Amygdala (tissue), 56 donors: Measurements from ENCODE around the gene TGFBRAP1.

Experiments
- DNase-seq, 56 donors: peaks; one replicate each; lab custom pipeline; 2025; lab: John Stamatoyannopoulos, UW

The TGFBRAP1 gene

DNA sequence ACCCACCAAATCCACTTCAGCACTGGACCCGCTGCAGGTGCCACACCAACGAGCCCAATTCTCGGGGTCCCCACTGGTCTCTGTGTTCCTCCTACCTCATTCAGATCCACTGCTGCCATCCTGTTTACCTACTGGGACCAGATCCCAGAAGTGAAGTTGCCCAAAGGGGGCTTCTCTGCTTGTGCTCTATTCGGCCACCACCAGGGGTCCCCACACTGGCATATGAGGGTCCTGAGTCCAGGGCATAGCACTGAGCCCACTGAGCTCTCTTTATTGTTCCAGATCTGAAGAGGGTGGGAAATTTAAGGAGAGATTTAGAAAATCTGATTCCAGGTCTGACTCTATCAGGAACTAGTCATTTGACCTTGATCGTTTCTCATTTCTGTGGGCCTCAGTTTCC, 85.6 kb downstream of the TGFBRAP1 start:
- DNase-seq = no peak

DNA sequence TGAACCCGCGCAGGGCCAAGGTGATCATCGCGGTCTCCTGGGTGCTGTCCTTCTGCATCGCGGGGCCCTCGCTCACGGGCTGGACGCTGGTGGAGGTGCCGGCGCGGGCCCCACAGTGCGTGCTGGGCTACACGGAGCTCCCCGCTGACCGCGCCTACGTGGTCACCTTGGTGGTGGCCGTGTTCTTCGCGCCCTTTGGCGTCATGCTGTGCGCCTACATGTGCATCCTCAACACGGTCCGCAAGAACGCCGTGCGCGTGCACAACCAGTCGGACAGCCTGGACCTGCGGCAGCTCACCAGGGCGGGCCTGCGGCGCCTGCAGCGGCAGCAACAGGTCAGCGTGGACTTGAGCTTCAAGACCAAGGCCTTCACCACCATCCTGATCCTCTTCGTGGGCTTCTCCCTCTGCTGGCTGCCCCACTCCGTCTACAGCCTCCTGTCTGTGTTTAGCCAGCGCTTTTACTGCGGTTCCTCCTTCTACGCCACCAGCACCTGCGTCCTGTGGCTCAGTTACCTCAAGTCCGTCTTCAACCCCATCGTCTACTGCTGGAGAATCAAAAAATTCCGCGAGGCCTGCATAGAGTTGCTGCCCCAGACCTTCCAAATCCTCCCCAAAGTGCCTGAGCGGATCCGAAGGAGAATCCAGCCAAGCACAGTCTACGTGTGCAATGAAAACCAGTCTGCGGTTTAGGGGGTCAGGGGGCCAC, 87.1 kb downstream of the TGFBRAP1 start:
- no peak for DNase-seq

DNA sequence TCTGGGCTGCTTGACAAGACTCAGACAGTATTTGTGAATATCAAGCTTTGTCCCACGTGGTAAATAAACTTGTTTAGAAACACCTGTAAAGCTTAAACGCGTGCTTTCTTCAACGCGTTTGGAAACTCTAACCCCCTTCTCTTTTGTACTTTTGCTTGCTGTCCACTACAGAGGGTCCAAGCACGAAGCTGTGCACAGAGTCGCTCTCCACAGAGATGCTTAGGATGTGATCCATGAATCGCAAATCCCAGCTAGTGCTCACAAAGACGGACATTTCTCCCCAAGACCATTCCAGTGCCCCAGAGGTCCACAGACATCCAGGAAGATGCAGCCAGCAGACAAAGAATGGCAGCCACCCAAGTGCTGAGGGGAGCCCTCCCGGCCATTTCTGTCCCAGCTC, 88.1 kb downstream of the TGFBRAP1 start, which contains the start of gene GPR45:
Gene GPR45 (plus strand): TSS at position 301 of the 400 bp plus-strand sequence. CDS start 116 bp downstream, outside the sequence.
- DNase-seq = no peak

DNA sequence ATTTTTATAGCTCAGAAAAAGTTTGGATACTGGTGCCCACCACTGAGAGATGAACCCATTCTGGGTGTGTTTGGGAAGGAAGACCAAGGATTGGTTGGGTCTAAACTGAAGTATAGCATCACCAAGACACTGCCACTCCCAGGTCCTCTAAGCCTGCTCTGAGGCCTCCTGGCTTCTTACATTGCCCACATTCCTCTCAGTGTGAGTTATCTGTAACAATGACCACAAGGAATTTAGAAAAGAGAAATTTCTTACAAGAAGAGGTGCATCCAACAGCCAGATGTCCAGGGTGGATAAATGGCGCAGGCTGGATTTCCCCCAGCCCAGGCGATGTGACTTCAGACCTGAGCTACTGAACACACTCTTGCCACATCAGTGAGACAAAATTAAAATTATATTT, 89.6 kb downstream of the TGFBRAP1 start:
- DNase-seq = no peak

DNA sequence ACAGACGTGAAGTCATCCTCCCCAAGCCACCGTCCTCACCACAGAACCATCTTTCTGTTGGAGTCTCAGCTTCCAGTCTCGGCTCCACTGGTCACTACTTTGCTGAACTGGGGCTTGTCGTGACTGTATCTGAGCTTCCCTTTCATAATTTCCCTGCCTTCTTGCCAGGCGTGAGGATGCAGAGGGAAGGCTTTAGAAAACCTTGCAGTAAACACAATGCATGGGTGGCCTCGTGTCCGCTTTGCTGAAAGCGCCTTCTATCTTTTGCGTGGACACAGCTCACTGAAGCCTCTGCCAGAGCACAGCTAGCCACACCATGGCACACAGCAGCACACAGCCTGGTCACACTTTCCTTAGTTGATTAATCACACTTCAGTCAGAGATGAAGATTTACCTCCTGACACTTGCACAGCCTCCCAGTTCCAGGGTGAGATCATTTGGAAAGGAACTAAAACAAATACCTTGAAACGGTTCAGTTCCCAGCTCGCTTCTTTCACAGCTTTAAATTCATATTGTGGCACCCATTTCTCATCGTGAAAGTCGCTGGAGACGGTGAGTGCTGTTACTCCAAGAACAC, 90.8 kb downstream of the TGFBRAP1 start:
- DNase-seq = no peak

DNA sequence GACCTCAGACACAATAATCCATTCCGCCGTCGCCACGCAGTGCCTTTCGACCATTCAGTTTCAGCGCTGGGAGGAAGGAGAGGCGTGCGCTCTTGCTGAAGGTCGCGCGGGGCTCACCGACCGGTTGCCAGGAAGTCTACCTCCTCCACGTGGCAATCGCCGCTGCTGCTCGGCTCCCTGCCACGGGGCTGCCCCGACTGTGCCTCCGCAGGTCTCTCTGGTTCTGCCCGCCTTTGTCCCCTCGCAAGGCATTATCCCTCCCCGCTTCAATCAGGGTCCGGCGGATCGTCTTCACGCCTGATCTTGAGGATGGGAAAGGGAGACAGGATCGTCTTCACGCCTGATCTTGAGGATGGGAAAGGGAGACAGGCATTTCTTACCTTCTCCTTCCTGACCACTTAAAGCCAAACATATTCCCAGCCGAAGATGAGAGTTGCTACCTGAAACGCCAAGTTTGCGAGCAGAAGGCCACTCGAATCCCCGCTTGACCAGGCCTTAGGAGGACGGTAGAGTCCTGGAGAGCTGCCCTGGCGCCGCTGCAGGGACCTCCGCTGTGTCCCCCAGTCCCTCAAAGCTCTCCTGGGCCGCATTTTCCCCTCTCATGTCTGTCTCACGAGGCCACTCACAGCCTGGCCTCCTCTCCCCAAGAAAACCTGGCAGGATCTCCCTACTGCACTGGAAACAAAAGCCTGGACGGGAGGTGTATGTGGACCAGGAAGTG, 92.3 kb downstream of the TGFBRAP1 start:
- DNase-seq = no peak

DNA sequence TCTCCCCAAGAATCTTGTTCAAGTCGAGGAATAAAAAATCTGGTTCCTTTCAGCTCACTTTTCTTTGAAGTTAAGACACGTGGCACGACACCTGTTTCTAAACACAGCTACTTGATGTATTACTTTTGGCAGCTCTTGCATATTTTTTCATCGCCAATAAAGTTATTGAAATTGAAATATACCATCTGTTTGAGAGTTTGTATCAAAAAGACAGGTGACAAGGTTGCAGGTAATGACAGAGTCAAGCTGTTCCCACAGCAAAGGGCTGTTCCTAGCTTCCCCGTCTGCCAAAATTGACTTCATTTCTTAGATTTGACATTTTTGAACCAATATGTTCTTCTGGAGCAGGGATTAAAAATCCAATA, 93.5 kb downstream of the TGFBRAP1 start:
- DNase-seq = no peak

DNA sequence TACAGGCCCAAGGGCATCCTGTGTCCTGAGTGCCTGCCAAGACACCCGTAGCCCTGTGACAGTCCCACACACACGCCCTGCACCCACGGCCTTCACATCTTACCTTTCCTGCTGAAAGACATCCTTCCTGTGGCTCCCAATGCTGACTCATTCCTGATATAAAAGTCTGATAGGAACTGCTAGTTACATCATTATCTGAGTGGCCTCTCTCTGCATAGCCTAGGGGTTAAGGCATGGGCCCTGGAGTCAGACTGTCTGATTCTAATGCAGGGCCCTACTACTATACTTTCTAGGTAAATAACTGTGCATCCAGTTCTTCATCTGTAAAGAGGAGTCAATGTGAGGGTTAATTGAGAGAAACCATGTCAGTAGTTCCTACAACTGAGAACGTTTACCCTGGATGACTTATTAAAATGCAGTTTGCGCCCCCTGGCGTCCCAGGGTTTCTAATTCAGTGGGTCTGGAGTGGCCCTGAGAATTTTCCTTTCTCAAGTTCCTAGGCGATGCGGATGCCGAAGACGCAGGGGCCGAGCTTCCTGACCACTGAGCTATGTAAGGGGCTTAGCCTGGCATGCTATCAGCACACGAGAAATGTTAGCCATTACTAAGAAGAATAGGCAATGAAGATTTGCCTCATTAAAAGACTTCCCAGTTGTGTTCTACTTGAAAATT, 94.0 kb downstream of the TGFBRAP1 start:
- DNase-seq = peak in 48 of 56 donors; percentile 8 to 88 (median 31)

DNA sequence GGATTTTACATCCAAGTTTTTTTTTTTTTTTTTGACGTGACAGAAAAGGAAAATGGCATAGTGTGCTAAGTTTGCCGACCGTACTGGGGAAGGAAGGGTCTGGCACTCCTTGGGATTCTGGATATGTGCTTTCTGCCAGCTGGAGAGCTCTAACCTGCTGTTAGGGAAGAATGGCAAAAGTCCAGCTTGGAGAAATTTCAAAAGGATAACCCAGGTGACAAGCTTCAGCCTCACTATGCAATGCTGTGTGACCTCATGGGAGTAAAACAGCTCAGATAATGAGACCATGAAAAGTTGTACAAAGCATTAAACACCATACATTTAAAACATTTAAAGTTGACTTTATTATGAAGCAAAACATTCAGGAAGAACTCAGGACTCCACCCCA, 98.3 kb downstream of the TGFBRAP1 start:
- no peak for DNase-seq

DNA sequence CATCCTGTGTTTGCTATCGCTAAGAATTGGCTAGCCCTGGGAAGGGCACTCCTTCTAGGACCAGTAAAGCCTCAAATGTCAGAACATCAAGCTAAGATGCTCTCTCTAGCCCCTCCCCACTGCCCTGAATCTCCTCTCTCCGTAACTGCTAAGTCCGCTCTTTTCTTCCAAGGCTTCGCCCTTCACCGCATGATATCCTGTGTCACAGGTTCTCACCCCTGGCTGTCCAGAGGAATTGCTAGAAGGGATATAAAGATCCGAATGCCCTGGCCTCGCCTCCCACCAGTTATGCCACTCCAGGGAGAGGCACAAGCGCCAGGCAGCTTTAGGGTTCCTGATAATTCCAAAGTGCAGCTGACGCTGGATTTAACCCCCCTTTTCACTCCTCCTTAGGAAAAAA, 105.1 kb downstream of the TGFBRAP1 start:
- no peak for DNase-seq

DNA sequence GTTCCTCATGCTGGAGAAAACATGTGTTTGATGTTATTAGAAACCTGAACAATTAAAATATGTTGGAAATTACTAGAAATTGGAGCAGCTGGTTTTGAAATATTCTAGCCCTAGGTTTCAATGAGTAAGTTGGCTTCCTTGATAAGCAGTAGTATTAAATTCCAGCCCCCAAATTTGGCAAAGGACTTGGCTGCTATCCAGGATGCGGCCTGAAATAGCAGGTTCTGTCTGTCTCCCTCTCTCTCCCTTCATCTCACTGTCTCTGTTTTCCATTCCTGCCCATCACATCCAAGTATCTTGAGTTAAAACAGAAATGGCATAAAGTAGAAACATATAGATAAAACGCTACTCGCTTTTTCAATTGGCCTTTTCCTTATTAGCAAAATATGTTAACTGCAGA, 108.9 kb downstream of the TGFBRAP1 start:
- peak in 3 of 56 donors; percentile 5 to 18 (median 12) for DNase-seq

DNA sequence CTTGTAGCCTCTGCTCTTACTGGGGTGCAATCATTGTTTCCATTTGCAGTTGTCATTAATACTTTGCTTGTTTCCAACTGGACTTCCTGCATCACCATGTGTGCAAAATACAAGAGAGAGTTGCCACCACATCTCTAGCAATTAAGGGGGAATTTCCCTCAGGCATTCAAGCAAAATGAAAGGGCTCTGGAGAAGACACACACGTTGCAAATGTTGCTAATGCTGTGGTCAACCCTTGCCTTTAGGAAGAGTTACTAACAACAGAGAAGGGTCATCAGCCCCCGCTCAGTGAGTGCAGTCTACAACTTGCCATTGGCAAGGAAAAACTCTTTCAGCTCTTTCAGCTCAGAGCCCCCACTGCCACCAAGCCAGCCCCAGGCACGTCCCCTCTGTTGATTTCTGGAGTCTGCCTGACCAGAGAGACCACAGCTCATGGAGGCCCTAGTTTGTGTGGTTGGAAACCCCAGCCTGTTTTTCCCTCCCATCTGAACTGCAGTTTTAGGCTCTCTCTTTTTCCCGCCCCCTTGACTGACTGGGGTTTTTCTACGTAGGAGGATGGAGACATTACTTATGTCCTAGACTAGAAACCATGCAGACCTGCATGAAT, 113.8 kb downstream of the TGFBRAP1 start:
- no peak for DNase-seq
